HG03520 (cell line): Measurements from ENCODE around the gene TUBA1B.
"Not testable (repeated sequence)": the region's sequence is repeated elsewhere in the genome, so short reads cannot be mapped to it uniquely, and the experiment has no call there.

Experiments used
- ATAC-seq: cut with Tn5 transposase; IDR thresholded peaks from one replicate; pipeline ENCODE4 v1.9.1; 2021; ENCODE audit warnings: mild to moderate bottlenecking, moderate library complexity; ENCODE audit not compliant: unreplicated experiment

TUBA1B gene

DNA sequence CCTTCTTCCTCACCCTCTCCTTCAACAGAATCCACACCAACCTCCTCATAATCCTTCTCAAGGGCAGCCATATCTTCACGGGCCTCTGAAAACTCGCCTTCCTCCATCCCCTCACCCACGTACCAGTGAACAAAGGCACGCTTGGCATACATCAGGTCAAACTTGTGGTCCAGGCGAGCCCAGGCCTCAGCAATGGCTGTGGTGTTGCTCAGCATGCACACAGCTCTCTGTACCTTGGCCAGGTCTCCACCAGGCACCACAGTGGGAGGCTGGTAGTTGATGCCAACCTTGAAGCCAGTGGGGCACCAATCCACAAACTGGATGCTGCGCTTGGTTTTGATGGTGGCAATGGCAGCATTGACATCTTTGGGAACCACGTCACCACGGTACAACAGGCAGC lies 3.2 kb downstream of the TUBA1B start:
- ATAC-seq: not testable (repeated sequence)

DNA sequence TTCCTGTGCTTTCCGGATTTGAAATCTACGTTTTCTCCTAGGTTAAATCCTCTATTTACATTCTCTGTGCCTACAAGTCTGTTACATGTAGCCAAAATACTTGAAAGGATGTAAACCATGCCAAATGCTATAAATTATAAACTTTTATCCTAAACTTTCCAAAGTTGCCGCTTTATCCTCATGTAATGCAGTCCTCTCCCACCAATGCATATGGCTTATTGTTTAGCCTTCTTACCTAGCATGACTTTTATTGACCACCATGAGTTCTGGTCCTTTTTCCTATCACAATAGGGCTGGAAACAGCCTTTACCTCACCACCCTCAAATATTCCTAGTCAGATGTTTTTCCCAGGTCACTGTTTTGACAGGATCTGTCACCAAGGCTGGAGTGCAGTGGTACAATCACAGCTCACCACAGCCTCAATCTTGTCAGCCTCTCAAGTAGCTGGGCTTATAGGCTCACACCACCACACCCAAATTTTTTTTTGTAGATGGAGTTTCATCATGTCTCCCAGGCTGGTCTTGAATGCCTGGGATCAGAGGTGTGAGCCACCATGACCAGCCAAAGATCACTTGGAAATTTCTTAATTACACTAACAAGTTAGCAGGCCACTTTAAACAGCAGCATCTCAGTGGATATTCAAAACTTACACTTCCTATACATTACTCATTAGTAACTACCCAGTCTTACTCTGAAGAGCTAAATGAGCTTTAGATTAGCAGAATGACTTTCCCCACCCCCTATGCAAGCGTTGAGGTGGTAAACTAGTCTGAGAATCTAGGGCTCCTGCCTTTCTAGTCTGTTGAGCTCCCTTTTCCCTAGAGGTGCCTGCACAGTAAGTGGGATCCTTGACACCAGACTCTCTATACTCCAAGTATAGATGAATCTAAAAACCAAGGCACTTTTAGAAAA lies 4.1 kb downstream of the TUBA1B start:
- ATAC-seq: no peak

DNA sequence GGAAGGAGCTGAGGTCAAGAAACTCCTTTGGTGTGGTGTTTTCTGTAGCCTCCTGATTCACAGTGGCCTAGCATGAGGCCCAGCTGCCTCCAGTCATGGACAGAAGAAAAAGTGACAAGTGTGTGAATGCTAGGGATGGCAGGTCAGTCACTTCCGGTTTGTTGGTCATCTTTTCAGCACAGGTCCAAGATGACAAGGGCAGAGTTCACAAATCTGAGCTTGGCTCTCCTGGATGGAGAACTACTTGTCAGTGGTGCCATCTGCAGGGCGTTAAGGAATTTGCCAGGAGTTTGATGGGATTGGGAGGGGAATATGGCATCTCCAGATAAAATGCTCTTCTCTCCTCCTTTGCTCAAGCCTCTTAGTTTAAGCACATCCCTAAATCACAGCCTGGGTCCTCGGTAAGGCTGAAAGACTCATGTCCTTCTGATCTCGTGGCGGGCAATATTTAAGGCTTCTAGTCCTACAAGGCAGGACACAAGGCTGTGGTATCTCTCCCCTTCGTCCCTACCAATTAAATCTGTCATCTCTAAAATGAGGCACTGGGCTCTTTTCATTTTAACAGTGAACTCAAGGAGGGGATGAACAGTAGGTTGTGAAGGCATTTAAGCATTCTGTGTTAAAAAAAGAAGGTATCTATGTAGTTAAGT lies 10.0 kb downstream of the TUBA1B start:
- ATAC-seq: no peak

DNA sequence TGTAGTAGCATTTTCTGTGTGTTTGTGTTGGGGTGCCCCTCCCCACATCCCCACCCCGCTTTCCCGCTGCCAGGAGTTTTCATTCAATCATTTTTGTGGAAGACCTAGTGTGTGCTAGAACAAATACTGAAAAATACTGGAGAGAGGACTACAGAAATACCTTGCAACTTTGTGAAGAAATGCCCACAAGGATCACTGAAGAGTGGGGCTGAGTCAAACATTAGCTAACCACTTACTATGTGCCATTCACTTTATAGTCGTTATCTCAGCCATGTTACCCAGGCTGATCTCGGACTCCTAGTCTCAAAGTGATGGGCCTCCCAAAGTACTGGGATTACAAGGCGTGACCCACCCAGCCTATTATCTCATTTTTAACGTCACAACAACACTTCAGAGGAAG lies 20.0 kb downstream of the TUBA1B start:
- ATAC-seq: no peak

DNA sequence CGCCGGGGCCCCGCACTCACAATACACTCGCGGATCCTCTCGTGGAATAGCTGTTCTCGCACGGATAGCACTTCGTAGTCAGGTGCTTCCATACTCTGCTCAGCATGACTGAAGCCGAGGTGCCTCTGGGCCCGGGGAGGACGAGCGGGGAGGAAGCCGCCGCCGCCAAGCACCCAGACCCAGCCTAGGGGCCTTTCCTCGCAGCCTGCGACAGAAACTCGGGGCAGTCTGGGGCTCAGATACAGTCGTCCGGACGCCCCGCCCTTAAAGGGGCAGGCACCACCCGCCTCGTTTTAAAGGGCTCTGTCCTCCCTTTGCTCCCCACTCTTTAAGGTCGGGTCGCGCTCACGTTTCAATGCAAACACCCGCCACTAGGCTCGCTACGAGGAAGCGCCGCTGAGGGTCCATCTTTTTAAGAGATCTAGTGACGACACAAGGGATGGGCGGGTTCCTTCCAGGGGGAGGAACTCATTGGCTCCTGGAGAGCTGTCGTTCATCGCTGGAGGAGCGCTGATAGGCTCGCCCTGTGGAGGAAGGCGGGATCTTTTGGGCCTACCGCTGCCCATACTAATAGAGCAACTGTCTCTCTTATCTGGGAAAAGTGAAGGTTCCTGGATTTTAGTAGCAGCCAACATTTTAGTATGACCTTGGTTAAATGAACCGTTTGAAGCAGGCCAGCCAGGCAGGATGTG lies 20.6 kb downstream of the TUBA1B start, which contains the start of gene LMBR1L:
TSS of gene LMBR1L (minus strand) at position 384 of the 692 bp plus-strand sequence. CDS start at position 92, 292 bp downstream.
- peak; percentile 97 for ATAC-seq

DNA sequence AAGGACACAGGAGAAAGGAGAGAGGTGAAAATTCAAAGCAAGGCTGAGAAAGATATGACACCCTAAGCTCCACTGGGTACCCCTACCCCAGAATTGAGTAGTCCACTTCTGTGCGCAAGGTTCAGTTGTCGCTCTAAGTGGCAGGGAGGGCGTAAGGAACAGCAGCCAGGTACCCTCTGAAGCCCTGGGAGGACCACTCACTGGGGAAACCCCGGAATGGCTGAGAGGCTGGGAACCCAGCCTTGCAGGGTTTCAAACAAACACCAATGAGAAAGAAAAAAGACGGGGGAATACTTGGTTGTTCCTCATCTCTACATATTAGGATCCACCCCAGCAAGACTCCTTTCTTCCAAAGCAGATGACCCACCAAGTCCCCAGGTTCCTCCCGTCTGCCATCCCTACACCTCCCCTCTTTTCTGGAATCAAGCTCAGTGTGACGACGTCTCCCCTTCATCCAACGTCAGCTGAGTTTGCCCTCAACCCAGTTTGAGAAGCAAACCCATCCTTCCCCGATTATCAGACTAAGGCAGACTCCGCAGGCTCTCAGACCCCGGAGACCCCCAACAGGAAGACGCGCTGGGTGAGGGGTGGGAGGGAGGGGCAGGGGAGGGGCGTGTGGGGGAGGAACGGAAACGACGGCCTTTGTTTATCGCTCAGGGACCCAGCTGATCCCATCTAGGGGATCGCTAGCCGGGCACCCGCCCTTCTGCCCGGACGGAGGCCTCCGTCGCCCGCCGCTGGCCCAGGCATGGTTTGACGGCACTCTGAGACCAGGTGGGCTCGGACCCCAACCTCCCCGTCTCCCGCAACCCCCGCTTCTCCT lies 21.3 kb downstream of the TUBA1B start:
- ATAC-seq: no peak

DNA sequence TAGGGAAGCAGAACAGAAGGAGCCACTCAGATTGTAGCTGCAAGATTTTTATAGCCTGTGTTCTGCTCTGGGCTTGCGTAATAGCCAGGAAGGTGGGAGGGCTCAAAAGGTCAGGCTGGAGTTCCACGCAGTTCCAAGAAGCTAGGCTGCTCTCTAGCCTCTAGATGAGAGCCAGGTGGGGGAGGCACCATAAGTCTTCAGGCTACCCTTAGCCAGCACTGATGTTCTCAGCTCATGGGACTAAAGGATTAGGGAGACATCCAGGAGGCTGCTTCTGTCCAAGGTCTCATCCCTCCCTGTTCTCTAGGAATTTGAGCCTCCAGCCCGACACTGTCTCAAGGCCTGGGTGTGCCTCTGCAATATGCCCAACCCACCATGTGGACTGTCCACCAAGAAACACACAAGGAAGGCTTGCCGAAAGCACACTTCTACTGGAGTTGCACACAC lies 22.2 kb downstream of the TUBA1B start:
- ATAC-seq: no peak

DNA sequence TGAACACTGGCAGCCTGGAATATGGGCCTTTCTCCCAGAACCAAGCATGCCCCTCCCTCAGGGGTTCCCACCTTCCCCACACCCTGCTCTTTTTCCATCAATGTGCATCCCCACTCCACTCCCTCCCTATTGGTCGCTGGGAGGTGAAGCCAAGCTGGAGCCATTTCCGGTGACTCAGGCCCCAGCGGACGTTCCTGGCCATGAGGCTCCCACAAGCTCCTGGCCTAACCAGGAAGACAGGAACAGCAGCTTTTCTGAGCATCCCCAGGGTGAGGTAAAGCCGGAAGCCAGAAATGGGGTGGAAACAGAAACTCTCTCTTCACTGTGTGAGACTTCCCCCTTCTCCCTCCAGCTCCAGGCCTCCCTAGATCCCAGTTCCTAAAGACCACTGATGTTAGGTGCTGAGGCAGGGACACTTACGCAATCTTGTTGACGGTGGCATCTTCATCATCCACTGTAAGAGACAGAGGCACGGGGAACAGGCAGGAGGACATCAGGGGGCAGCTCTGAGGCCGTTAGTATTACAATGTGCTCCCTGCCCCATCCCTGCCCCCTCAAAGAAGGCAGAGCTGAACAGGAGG lies 25.6 kb downstream of the TUBA1B start:
- no peak for ATAC-seq

DNA sequence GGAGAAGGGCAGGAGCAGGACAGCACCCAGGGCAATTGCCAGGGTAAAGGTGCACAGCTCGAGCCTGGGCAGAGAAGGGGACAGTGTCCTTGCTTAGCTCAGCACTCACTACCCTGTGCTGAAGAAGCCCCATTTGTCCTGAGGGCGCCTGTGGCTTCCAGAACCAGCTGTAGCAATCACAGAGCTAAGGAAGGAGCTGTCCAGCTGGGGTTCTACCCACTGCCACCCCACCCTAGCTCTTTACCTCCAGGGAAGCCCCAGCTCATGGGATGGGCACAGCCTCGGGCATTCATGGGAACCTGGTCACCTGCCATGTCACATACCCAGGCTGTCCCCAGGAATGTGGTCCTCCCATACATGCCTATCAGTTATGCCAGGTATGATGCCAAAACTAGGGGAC lies 26.4 kb downstream of the TUBA1B start:
- no peak for ATAC-seq

DNA sequence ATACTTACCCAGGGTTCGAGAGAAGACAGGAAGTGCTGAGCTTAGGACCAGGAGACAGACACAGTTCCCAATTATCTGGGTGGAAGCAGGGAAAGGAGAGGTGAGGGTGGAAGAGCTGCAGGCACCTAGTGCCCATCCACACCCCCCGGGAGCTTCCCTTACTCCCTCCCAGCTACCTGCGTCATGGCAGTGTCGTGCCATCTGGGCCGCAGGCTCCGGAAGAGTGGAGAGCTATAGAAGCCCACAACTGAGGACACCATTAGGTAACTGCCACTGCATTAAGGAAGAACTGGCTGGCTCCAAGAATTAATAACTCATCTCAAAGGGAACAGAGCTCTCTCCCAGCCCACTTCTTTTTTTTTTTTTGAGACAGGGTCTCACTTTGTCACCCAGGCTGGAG lies 30.8 kb downstream of the TUBA1B start:
- ATAC-seq: no peak

DNA sequence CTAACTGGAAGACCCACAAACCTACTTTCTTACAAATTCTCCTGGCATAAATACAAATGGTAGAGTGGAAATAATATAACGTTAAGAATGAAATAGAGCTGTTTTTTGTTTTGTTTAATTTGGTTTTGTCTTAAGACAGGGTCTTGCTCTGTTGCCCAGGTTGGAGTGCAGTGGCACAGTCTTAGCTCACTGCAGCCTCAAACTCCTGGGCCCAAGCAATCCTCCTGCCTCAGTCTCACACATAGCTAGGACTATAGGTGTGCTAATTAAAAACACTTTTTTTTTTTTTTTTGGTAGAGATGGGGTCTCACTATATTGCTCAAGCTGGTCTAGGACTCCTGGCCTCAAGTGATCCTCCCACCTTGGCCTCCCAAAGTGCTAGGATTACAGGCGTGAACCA lies 32.5 kb downstream of the TUBA1B start:
- ATAC-seq: no peak

DNA sequence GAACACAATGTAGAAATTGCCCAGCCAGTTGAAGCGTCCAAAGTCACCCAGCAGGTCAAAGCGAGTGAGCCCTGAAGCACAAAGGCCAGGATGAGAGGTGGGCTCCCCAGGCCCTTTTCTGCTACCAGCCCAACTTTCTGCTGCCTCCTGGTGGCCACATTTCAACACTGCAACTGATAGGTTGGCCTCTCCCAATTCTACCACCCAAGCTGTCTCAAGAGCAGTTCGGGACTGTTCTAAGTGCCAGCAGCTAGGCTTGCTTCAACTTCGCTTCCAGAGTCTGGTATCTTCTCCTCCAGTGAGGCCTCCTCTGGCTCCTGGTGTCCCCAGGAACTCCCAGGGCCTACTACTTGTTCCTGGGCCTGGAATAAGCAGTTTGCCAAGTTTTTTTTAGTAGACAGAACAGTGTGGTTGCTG lies 33.2 kb downstream of the TUBA1B start:
- ATAC-seq: no peak

DNA sequence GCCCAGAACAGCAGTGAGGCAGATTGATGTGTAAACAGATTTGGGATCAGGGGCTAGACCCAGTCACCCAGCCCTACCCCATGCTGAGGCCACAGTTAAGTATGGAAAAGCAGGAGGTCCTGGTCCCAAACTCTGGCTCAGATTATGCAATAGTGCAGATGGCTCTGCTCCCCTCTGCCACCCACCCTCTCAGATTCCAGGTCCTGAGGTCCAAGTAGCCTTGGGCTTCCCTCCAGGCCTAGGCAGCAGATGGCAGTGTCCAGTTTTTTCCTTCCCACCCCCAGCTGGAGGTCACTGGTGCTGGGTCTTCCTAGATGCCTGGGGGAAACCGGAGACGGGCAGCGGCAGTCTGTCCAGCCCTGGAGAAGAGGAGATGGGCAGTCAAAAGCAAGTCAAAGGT lies 33.8 kb downstream of the TUBA1B start:
- no peak for ATAC-seq

DNA sequence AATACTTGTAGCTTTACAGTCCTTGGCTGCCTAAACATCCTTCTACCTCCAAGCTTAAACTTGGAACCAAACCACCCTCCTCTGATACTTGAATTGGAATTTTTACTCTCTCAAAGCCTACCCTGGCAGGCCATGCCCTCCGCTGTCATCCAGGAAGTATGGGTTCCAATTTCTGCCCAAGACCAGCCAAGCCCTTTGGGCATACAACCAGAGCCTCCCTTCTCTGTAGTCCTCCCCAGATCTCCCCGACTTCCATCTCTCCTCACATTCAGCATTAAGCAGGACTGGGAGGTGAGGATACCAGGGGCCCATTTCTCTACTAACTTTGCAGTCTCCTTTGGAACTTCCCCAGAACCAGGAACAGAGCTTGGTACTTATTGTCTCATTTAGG lies 36.2 kb downstream of the TUBA1B start:
- no peak for ATAC-seq

DNA sequence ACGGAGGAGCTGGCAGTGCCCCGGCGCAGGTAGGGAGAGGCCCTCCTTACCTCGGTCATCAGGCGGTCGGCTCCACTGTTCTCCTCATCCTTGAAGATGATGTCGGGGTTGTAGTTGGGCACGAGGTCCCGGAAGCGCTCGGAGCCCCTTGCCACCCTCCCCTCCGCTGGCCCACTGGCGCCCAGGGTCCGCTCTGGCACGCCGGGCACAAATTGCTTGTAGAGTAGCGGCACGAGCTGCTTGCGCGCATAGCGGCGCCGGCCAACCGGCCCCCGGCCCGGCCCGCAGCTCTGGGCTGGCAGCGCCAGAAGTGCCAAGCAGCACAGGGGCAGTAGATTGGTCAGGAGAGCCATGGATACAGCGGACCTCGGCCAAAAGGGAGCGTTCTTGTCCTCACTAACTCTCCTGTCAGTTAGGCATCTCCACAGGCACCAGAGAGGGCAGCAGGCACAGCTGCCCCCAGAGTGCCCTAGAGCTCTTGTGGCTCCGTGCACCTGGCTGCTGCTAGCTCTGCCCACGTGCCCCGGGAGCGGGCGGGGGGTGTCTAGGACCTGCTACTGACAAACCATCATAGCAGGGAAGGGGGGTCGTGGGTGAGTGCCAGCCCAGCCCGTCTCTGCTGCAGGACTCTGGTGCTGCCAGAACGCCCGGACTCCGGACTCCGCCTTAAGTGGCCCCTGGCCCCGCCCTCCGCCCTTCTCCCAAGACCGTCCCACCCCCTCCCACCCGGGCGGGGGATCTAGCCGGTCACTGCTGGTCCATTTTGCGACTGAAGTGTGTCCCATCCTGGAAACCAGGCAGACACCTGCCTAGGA lies 36.8 kb downstream of the TUBA1B start, which contains the start of gene DHH:
TSS of gene DHH (minus strand) at position 642 of the 815 bp plus-strand sequence. CDS start at position 353, 289 bp downstream.
- ATAC-seq: no peak

DNA sequence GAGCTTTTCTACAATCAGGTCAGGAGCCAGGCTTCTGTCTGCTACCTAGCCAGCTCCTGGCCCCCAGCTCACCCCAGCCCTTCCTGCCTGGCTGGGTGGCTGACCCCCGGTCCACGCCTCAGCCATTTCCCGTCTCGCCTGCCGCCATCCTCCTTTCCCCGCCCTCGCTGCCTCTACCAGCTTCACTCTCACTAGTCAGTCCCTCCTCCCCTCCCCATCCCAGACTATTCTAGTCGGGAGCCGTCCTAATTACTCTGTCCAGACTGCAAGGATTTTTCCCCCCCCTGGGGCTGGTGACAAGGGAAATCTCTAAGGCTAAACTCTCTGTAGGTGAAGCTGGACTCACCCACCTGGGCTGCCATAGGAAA lies 37.4 kb downstream of the TUBA1B start:
- ATAC-seq: no peak

DNA sequence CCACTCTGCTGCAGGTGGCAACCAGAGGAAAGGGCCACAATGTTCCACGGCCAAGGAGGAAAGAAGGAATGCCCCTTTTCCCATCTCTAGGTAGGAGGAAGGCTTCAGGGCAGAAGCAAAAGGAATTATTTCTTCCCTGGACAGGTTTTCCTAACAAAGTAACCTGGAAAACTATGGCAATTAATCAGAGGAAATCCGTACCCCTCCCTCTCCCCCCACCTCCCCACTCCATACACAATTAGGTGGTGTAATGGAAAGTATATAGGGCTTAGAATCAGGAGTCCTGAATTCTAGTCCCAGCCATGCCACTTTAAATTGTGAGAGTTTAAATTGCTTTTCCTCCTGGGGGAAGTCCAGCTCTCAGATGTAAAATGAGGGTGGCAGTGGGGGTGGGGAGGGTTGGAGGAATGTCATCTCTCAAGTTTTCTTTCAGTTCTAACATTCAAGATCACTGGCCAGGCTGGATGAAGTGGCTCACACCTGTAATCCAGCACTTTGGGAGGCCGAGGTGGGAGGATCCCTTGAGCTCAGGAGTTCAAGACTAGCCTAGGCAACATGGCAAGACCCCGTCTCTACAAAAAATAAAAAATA lies 38.3 kb downstream of the TUBA1B start:
- ATAC-seq: no peak

DNA sequence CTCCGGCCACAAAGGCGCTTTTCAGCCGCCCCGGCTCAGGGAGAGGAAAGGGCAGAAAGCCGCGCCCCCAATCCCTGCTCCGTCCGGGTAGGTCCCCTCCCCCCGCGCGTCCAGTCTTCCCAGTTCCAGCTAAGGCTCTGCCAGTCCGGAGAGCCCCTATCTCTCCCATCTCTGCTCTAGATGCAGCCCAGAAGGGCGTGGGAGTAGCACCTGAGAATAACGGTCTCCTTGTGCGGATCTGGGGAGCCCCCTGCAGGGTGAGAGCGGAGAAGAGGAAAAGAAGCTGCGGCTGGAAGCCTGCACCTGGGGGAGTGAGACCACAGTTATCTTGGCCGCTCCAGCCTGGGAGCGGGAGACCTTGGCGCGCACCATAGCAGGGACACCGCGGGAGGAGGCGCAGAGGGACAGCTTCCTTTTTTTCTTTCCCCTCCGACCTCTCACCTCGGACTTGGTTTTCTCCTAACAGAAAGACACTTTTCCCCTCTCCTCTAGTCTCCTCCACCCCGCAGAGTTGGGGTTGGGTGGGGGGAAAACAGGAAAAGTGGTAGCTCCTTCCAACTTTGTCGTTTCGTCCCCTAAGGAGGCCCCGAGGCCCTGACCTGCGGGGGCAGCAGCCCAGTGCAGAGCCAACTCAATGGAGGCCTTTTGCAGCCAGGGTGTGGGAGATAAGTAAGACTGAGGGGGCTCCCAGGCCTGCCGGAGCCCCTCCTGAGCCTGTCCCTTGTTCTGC lies 38.9 kb downstream of the TUBA1B start:
- no peak for ATAC-seq

DNA sequence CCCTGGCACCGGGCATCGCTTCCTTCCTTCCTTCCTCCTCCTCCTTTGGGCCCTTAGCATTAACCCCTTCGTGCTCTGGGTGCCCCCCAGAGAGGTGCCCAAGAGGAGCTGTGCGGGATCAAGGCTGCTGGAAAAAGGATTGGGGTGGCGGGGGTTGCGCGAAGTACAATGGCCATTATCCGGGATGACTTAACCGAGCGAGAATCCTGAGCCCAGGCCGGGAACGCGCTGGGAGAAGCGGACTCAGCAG lies 39.4 kb downstream of the TUBA1B start:
- ATAC-seq: no peak
